Mesodermal cell (in vitro differentiated cells): ENCODE data around the gene NUP133.
A peak's percentile ranks its signal among the peaks of the same experiment; 100 is the strongest.

Source experiments
- H3K27ac ChIP-seq: 2 replicates; pipeline ENCODE4 v1.7.0; 2013; ENCODE audit warnings: mild to moderate bottlenecking, low read depth, low read length, moderate library complexity; ENCODE audit not compliant: severe bottlenecking
- H3K36me3 ChIP-seq: 2 replicates; pipeline ENCODE4 v1.7.1; 2013; ENCODE audit warnings: mild to moderate bottlenecking, low read length, moderate library complexity; ENCODE audit not compliant: control insufficient read depth, insufficient read depth
- H3K4me1 ChIP-seq: one replicate; pipeline ENCODE4 v1.7.1; 2013; ENCODE audit warnings: mild to moderate bottlenecking, low read length; ENCODE audit not compliant: insufficient read depth, control insufficient read depth, poor library complexity, severe bottlenecking
- H3K4me3 ChIP-seq: 2 replicates; pipeline ENCODE4 v1.7.0; 2013; ENCODE audit warnings: low read length, control low read depth, mild to moderate bottlenecking; ENCODE audit not compliant: insufficient read depth, poor library complexity, severe bottlenecking; ENCODE audit errors: extremely low read depth
- H3K9me3 ChIP-seq: 2 replicates; pipeline ENCODE4 v1.7.1; 2013; ENCODE audit warnings: mild to moderate bottlenecking, low read length, moderate library complexity; ENCODE audit not compliant: control insufficient read depth
- WGBS, 2 experiments: methylation state at CpG; one replicate each; pipeline ENCODE4 v1.1.5; 2013; ENCODE audit warnings: missing lambda C conversion rate in 2 of 2; ENCODE audit not compliant: insufficient coverage in 2 of 2; 5-methylcytosine and 5-hydroxymethylcytosine counted together

The NUP133 gene

DNA sequence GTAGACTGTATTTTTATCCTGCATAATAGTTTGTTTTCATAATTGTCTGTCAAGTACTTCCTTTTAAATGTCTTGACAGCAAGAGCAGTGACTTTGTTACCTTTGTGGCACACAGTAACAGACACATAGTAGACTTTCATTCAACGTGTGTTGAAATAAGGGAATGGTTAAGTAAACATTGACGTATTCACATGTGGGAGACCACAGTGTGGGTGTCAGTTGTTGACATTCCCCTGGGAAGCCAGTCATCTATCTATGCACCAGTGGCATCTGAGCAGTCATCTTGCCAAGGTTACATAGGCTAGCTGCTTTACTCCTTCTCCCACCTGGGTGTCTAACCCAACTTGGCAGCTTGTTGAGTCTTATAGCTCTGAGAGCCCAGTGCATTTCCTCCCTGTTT lies 1.4 kb upstream of the NUP133 start:
- Histone ChIP-seq H3K4me3 (no peak overlapping the region), H3K4me1 (peaks cover 4% of the 10 kb centered on the region), H3K27ac (no peak overlapping the region), H3K36me3 (peaks cover 11% of the 10 kb centered on the region), H3K9me3 (no peaks in the 10 kb centered on the region)
- 100% methylated on average over 1 of the region's 2 CpGs; no CpG with 5 or more reads in 1 of the 2 experiments for WGBS, 2 experiments

DNA sequence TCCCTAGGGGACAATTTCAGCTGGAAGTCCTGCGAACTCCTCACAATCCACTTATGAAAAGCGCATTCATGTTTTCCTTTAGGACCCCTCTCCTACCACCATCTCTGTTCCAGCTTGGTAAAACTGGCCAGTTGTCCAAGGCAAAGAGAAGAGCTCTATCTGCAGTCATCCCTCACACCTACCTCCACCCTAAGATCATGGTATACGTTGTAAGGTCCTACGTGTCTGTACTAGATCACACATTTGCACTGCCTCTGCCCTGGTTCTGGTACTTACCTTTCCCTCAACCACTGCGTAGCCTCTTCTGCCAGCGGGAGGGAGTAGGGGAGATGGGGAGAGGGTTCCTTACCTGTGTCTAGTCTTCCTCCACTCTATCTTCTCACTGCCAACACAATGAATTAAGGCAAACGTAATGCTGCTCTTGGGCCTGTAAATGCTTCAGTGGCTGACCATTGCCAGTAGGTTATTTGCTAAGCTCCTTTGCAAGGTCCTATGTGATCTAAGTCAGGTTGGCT lies 739 bp upstream of the NUP133 start:
- Histone ChIP-seq H3K9me3 (no peaks in the 10 kb centered on the region), H3K4me3 (peak overlapping the region; percentile 93), H3K4me1 (peaks cover 4% of the 10 kb centered on the region), H3K36me3 (peaks cover 15% of the 10 kb centered on the region), H3K27ac (peak overlapping the region; percentile 95)
- WGBS, 2 experiments, result 95 to 100% methylated on average over 2 to 3 of the region's 7 CpGs

DNA sequence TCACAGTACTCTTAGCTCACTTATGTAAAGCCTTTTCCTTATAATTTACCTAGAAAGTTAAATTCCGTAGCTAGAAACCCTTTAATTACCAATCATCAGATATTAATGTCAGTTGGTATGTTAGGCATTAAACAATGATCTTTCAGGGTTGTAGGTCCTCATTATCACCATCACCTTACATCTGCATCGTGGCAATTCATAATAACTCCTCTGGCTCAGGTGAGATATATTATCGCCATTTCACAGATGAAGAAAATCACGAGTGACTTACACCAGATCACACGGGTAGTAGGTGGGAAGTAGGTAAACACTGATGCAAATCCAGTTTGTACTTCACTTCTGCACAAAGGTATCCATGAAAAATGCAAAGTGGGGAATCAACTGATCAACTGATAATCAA lies 639 bp downstream of the NUP133 start:
- no peaks in the 10 kb centered on the region for H3K9me3 ChIP-seq
- peaks cover 24% of the 10 kb centered on the region for H3K36me3 ChIP-seq
- peak overlapping the region; percentile 95 for H3K27ac ChIP-seq
- peak overlapping the region; percentile 93 for H3K4me3 ChIP-seq
- H3K4me1 ChIP-seq, result peaks cover 4% of the 10 kb centered on the region
- 20% methylated on average over 1 of the region's 5 CpGs; no CpG with 5 or more reads in 1 of the 2 experiments for WGBS, 2 experiments

DNA sequence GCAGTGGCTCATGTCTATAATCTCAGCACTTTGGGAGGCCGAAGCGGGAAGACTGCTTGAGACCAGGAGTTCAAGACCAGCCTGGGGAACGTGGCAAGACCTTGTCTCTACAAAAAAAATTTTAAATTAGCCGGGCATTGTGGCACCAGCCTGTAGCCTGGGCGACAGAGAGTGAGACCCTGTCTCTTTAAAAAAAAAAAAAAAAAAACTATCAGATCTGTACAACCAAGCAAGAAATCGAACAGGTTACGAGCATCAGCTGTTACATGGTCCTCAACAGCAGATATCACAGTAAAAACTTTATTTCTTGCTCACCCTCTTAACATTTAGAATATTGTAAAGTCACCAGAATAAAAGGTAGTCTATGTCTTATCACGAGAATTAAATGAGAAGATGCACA lies 1.5 kb downstream of the NUP133 start:
- Histone ChIP-seq H3K36me3 (peaks cover 28% of the 10 kb centered on the region), H3K4me1 (peaks cover 4% of the 10 kb centered on the region), H3K27ac (no peak overlapping the region), H3K4me3 (peak overlapping the region; percentile 93), H3K9me3 (no peaks in the 10 kb centered on the region)
- 96 to 100% methylated on average over 4 to 5 of the region's 8 CpGs for WGBS, 2 experiments

DNA sequence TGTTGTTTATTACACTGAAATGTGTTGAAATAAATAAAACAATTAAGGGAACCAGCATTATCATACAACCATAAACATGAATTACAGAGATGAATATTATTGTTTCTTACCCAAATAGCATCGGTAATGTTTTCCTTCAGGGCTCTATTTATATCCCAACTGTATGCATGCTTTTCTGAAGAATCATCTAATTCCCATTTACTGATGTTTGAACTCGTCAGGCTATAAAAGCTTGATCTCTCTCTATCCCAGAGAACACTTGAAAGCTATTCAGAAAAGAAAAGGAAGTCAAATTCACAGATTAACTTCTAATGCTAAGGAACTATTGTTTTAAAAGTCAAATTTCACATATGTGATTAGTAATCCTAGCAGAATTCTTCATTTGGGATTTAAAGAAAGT lies 12.4 kb downstream of the NUP133 start:
- Histone ChIP-seq H3K4me3 (no peak overlapping the region), H3K4me1 (no peaks in the 10 kb centered on the region), H3K27ac (no peak overlapping the region), H3K9me3 (no peaks in the 10 kb centered on the region), H3K36me3 (peaks cover 96% of the 10 kb centered on the region)
- WGBS, 2 experiments, result 100% methylated on average over 1 of the region's 2 CpGs; no CpG with 5 or more reads in 1 of the 2 experiments

DNA sequence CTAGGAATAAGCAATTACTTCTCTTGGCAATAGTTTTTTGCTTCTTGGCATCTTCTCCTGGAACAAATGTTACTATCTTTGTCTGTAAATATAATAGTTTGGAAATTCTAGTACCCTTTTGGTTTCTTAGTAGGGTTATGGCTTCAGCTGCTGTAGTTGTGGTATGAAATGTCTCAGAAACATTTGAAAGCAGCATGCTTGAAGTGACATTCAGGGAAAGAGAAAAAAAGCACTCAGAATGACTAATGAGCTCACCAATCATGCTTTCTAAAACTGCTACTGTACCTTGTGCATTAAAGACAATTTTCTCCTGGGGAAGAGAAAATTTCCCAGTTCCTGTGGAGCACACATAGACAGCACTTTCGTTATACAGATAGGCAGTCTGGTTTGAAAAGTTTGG lies 21.0 kb downstream of the NUP133 start:
- WGBS, 2 experiments, result 100% methylated on average over 1 of the region's 1 CpG; no CpG with 5 or more reads in 1 of the 2 experiments
- Histone ChIP-seq H3K4me1 (no peaks in the 10 kb centered on the region), H3K27ac (no peak overlapping the region), H3K9me3 (no peaks in the 10 kb centered on the region), H3K4me3 (no peak overlapping the region), H3K36me3 (peaks cover 77% of the 10 kb centered on the region)

DNA sequence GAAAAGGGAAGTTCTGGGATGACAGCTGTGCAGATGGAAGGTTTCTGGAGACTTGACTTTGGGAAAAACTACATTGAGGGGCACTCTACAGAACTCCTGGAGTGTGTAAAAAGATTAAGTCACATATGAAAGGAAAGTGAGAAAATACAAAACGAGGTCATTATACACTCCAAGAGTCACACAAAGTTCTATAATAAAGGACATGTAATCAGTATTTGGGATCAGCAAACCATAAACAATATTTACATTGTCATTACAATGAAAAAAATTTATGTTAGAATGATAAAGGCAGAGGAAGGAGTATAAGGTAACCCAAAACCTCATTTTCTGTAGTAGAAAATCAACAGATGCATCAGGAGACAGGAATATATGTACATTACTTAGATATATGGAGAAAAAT lies 22.8 kb downstream of the NUP133 start:
- no CpG with 5 or more reads among the region's 1 CpG for WGBS, 2 experiments

DNA sequence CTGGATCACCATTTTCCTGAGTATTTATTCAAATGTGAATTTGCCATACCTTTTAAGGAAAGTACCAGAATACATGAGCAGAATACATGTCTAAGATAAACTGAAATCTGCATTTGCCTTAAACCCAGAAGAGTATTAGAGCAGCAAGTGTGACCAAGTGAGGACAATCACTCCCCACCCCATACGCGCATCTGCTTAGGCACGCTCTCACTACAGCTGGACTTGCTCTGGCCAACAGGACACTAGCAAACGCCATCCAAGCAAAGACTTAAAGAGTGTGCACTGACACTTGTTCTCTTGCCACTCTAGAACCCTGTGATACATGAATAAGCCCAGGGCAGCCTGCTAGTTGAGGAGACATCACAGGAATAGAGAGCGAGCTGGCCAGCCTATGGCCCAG lies 25.6 kb downstream of the NUP133 start:
- Histone ChIP-seq H3K27ac (no peak overlapping the region), H3K9me3 (no peaks in the 10 kb centered on the region), H3K36me3 (peaks cover 75% of the 10 kb centered on the region), H3K4me3 (no peak overlapping the region), H3K4me1 (no peaks in the 10 kb centered on the region)
- WGBS, 2 experiments, result 98 to 100% methylated on average over 5 of the region's 5 CpGs

More for the DNA sequence above, 22.8 kb downstream of the NUP133 start:
- H3K27ac ChIP-seq, result no peak overlapping the region
- H3K9me3 ChIP-seq, result no peaks in the 10 kb centered on the region
- no peaks in the 10 kb centered on the region for H3K4me1 ChIP-seq
- H3K4me3 ChIP-seq, result no peak overlapping the region
- H3K36me3 ChIP-seq, result peaks cover 67% of the 10 kb centered on the region

DNA sequence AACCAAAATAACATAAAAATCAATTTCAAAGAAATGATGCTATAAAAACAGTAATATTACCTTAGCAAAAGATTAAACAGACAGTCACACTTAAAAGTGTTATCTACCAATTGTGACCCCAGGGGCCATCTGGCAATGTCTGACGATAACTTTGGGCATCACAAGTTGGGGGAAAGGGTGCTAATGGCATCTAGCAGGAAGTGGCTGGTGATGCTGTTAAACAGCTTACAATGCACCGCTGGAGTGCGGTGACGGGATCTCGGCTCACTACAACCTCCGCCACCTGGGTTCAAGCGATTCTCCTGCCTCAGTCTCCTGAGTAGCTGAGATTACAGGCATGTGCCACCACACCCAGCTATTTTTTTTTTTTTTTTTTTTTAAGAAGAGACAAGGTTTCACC lies 27.6 kb downstream of the NUP133 start:
- no peak overlapping the region for H3K4me3 ChIP-seq
- H3K9me3 ChIP-seq, result no peaks in the 10 kb centered on the region
- H3K27ac ChIP-seq, result no peak overlapping the region
- 94% methylated on average over 4 to 5 of the region's 7 CpGs for WGBS, 2 experiments
- no peaks in the 10 kb centered on the region for H3K4me1 ChIP-seq
- peaks cover 74% of the 10 kb centered on the region for H3K36me3 ChIP-seq

DNA sequence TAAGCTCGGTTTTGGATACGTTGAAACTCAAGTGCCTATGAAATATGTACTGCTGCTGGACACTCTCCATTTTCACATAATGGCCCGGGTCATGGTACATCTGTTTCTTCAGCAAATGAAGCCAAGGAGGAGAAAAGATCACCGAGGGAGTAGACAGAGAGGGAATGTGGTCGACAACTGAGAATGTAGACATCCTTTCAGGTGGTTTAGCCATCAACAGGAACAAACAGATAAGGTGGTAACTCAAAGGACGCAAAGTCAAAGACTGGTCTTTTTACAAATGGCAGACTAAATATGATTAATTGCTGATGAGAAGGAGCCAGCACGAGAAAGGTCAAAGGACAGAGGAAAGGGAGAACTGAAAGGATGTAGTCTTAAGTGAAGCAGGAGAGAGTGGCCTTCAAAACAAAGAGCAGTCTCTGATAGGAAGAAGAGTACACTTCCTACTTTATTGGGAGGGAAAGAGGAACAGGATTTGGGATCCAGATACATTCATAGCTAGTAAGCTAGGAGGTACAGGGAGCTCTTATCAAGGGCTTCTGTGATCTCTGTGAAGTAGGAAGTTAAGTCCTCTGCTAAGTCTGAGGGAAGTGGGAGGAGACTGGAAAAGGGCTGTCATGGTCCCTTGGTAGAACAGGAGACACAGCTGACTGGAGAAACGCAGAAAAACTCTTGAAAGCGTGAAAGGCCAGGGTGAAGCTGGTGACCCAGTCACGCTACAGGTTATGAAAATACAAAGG lies 28.3 kb downstream of the NUP133 start:
- Histone ChIP-seq H3K4me1 (no peaks in the 10 kb centered on the region), H3K9me3 (no peaks in the 10 kb centered on the region), H3K36me3 (peaks cover 76% of the 10 kb centered on the region), H3K4me3 (no peak overlapping the region), H3K27ac (no peak overlapping the region)
- 96% methylated on average over 6 to 8 of the region's 10 CpGs for WGBS, 2 experiments

DNA sequence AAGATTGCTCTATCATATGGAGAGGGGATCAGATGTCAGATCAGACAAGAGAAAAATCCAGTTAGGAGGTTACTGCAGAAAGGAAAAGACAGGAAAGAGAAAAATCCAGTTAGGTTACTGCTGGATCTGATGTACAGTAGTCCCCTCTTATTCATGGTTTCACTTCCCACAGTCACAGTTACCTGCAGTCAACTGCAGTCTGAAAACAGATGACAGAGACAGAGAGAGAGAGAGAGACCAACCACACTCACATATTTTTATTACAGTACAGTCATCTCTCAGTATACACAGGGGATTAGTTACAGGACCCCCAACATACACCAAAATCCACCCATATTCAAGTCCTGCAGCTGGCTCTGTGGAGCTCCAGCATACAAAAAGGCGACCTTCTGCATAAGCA lies 29.3 kb downstream of the NUP133 start:
- no peak overlapping the region for H3K27ac ChIP-seq
- no peak overlapping the region for H3K4me3 ChIP-seq
- peaks cover 77% of the 10 kb centered on the region for H3K36me3 ChIP-seq
- no peaks in the 10 kb centered on the region for H3K9me3 ChIP-seq
- H3K4me1 ChIP-seq, result no peaks in the 10 kb centered on the region
- WGBS, 2 experiments, result 89 to 100% methylated on average over 1 of the region's 1 CpG
